IPS-15b (cell line): ENCODE results near the gene SULT1C3.

ENCODE experiments used
- H3K27me3 ChIP-seq: one replicate; pipeline ENCODE4 v1.6.1; 2013; ENCODE audit warnings: low read length; ENCODE audit not compliant: control insufficient read depth, insufficient read depth
- H3K36me3 ChIP-seq: one replicate; pipeline ENCODE4 v1.6.1; 2013; ENCODE audit warnings: low read length; ENCODE audit not compliant: control insufficient read depth, insufficient read depth
- H3K4me1 ChIP-seq: one replicate; pipeline ENCODE4 v1.6.1; 2013; ENCODE audit warnings: mild to moderate bottlenecking, low read length; ENCODE audit not compliant: control insufficient read depth, insufficient read depth
- H3K4me3 ChIP-seq: one replicate; pipeline ENCODE4 v1.5.1; 2013; ENCODE audit warnings: low read depth, low read length
- H3K9ac ChIP-seq: one replicate; pipeline ENCODE4 v1.6.1; 2013; ENCODE audit warnings: low read depth, mild to moderate bottlenecking, low read length
- H3K9me3 ChIP-seq: one replicate; pipeline ENCODE4 v1.6.1; 2013; ENCODE audit warnings: mild to moderate bottlenecking, low read length; ENCODE audit not compliant: control insufficient read depth, insufficient read depth

SULT1C3 gene

GRCh38 chr2:108239786-108240185, at the start of gene SULT1C3:
Gene SULT1C3 (plus strand): TSS chr2:108239968. CDS start chr2:108247195, 7,227 bp downstream.
- no peaks in the 10 kb centered on the region for H3K9me3 ChIP-seq
- H3K9ac ChIP-seq = no peak within 1 kb of the TSS
- no peaks in the 10 kb centered on the region for H3K4me1 ChIP-seq
- no peak within 1 kb of the TSS for H3K4me3 ChIP-seq
- H3K27me3 ChIP-seq = no peaks in the 10 kb centered on the region
- H3K36me3 ChIP-seq = no peaks in the 10 kb centered on the region

- no peaks in the 10 kb centered on the region for H3K36me3 ChIP-seq
- H3K4me3 ChIP-seq = no peak overlapping the region
- H3K27me3 ChIP-seq = no peaks in the 10 kb centered on the region
- no peak overlapping the region for H3K9ac ChIP-seq
- no peaks in the 10 kb centered on the region for H3K4me1 ChIP-seq
- no peaks in the 10 kb centered on the region for H3K9me3 ChIP-seq
These were observed 46.5 kb upstream of the SULT1C3 start for GRCh38 chr2:108193251-108193650.

- Histone ChIP-seq H3K4me1 (no peaks in the 10 kb centered on the region), H3K9me3 (no peaks in the 10 kb centered on the region), H3K4me3 (no peak overlapping the region), H3K27me3 (no peaks in the 10 kb centered on the region), H3K36me3 (no peaks in the 10 kb centered on the region), H3K9ac (no peak overlapping the region)
These were observed 45.2 kb upstream of the SULT1C3 start for GRCh38 chr2:108194409-108195132.

GRCh38 chr2:108195133-108195439, 44.7 kb upstream of the SULT1C3 start:
- H3K9ac ChIP-seq = no peak overlapping the region
- no peaks in the 10 kb centered on the region for H3K27me3 ChIP-seq
- H3K36me3 ChIP-seq = no peaks in the 10 kb centered on the region
- H3K9me3 ChIP-seq = no peaks in the 10 kb centered on the region
- no peaks in the 10 kb centered on the region for H3K4me1 ChIP-seq
- no peak overlapping the region for H3K4me3 ChIP-seq

GRCh38 chr2:108199726-108200125, 40.0 kb upstream of the SULT1C3 start:
- Histone ChIP-seq H3K4me3 (no peak overlapping the region), H3K9me3 (peaks cover 6% of the 10 kb centered on the region), H3K9ac (no peak overlapping the region)

GRCh38 chr2:108200569-108200968, 39.2 kb upstream of the SULT1C3 start:
- Histone ChIP-seq H3K27me3 (no peaks in the 10 kb centered on the region), H3K9ac (no peak overlapping the region), H3K9me3 (peaks cover 6% of the 10 kb centered on the region), H3K4me3 (no peak overlapping the region), H3K36me3 (no peaks in the 10 kb centered on the region), H3K4me1 (no peaks in the 10 kb centered on the region)

More at GRCh38 chr2:108199726-108200125, 40.0 kb upstream of the SULT1C3 start:
- no peaks in the 10 kb centered on the region for H3K27me3 ChIP-seq
- no peaks in the 10 kb centered on the region for H3K36me3 ChIP-seq
- H3K4me1 ChIP-seq = no peaks in the 10 kb centered on the region

GRCh38 chr2:108212671-108213070, 27.1 kb upstream of the SULT1C3 start:
- Histone ChIP-seq H3K9me3 (peaks cover 15% of the 10 kb centered on the region), H3K4me1 (no peaks in the 10 kb centered on the region), H3K27me3 (no peaks in the 10 kb centered on the region), H3K36me3 (no peaks in the 10 kb centered on the region), H3K9ac (no peak overlapping the region), H3K4me3 (no peak overlapping the region)

GRCh38 chr2:108215794-108216211, 24.0 kb upstream of the SULT1C3 start:
- Histone ChIP-seq H3K4me1 (no peaks in the 10 kb centered on the region), H3K9me3 (peaks cover 5% of the 10 kb centered on the region), H3K27me3 (no peaks in the 10 kb centered on the region), H3K36me3 (no peaks in the 10 kb centered on the region), H3K4me3 (no peak overlapping the region), H3K9ac (no peak overlapping the region)

GRCh38 chr2:108217211-108217610, 22.6 kb upstream of the SULT1C3 start:
- H3K9me3 ChIP-seq = peaks cover 5% of the 10 kb centered on the region

GRCh38 chr2:108219688-108220087, 20.1 kb upstream of the SULT1C3 start:
- Histone ChIP-seq H3K4me3 (no peak overlapping the region), H3K4me1 (no peaks in the 10 kb centered on the region), H3K36me3 (no peaks in the 10 kb centered on the region), H3K9me3 (peaks cover 5% of the 10 kb centered on the region), H3K27me3 (no peaks in the 10 kb centered on the region), H3K9ac (no peak overlapping the region)

More at GRCh38 chr2:108217211-108217610, 22.6 kb upstream of the SULT1C3 start:
- Histone ChIP-seq H3K27me3 (no peaks in the 10 kb centered on the region), H3K4me3 (no peak overlapping the region), H3K36me3 (no peaks in the 10 kb centered on the region), H3K4me1 (no peaks in the 10 kb centered on the region), H3K9ac (no peak overlapping the region)

- H3K27me3 ChIP-seq = no peaks in the 10 kb centered on the region
- H3K9me3 ChIP-seq = peaks cover 5% of the 10 kb centered on the region
- no peak overlapping the region for H3K9ac ChIP-seq
- H3K36me3 ChIP-seq = no peaks in the 10 kb centered on the region
- H3K4me1 ChIP-seq = no peaks in the 10 kb centered on the region
- H3K4me3 ChIP-seq = no peak overlapping the region
These were observed 19.6 kb upstream of the SULT1C3 start for GRCh38 chr2:108220191-108220590.

GRCh38 chr2:108220942-108221541, 18.7 kb upstream of the SULT1C3 start:
- Histone ChIP-seq H3K36me3 (no peaks in the 10 kb centered on the region), H3K4me3 (no peak overlapping the region), H3K27me3 (no peaks in the 10 kb centered on the region)

More at GRCh38 chr2:108220942-108221541, 18.7 kb upstream of the SULT1C3 start:
- peaks cover 5% of the 10 kb centered on the region for H3K9me3 ChIP-seq
- no peaks in the 10 kb centered on the region for H3K4me1 ChIP-seq
- no peak overlapping the region for H3K9ac ChIP-seq
